HEK293T (cell line): Measurements from ENCODE around the gene HEXIM2.

Source experiments
- CTCF ChIA-PET: fragments of 350-600 bp; formaldehyde crosslinking; extraction: SDS; loops from one replicate; lab custom pipeline; 2021; ENCODE audit warnings: antibody characterized with exemption, inconsistent platforms; lab: Yijun Ruan, JAX
- POLR2A ChIA-PET: fragments of 350-600 bp; formaldehyde crosslinking; extraction: SDS; loops from one replicate; lab custom pipeline; 2020; ENCODE audit warnings: antibody characterized with exemption, inconsistent platforms; lab: Yijun Ruan, JAX
- DNase-seq: peaks from one replicate; pipeline ENCODE4 v3.0.0; 2012; ENCODE audit warnings: mixed read lengths; ENCODE audit errors: extremely low spot score
- BHLHE40 ChIP-seq: fragments of 450-650 bp; IDR thresholded peaks from 2 replicates; pipeline ENCODE4 v1.6.1; 2016; ENCODE audit warnings: mild to moderate bottlenecking, moderate library complexity, borderline replicate concordance
- CTBP1 ChIP-seq: fragments of 450-650 bp; IDR thresholded peaks from 2 replicates; pipeline ENCODE4 v1.6.1; 2016; ENCODE audit warnings: borderline replicate concordance
- ELF4 ChIP-seq: fragments of 450-650 bp; IDR thresholded peaks from 2 replicates; pipeline ENCODE4 v1.6.1; 2017; ENCODE audit warnings: antibody characterized with exemption
- FOXA1 ChIP-seq: fragments of 450-650 bp; IDR thresholded peaks from 2 replicates; pipeline ENCODE4 v1.6.1; 2016; ENCODE audit warnings: mild to moderate bottlenecking
- FOXK2 ChIP-seq: fragments of 450-650 bp; IDR thresholded peaks from 2 replicates; pipeline ENCODE4 v1.6.1; 2016; ENCODE audit warnings: mild to moderate bottlenecking
- FOXM1 ChIP-seq: fragments of 450-650 bp; IDR thresholded peaks from 2 replicates; pipeline ENCODE4 v1.6.1; 2017; ENCODE audit warnings: mild to moderate bottlenecking, borderline replicate concordance
- HDGF ChIP-seq: fragments of 450-650 bp; IDR thresholded peaks from 2 replicates; pipeline ENCODE4 v1.6.1; 2017; ENCODE audit warnings: antibody characterized with exemption, borderline replicate concordance
- L3MBTL2 ChIP-seq: fragments of 450-650 bp; conservative IDR thresholded peaks from 2 replicates; pipeline ENCODE4 v1.6.1; 2016; ENCODE audit warnings: mild to moderate bottlenecking
- LEF1 ChIP-seq: fragments of 450-650 bp; IDR thresholded peaks from 2 replicates; pipeline ENCODE4 v1.6.1; 2017; ENCODE audit warnings: mild to moderate bottlenecking, borderline replicate concordance
- NFRKB ChIP-seq: fragments of 450-650 bp; IDR thresholded peaks from 2 replicates; pipeline ENCODE4 v1.6.1; 2016; ENCODE audit warnings: mild to moderate bottlenecking, moderate library complexity
- SP1 ChIP-seq: fragments of 450-650 bp; IDR thresholded peaks from 2 replicates; pipeline ENCODE4 v1.6.1; 2017
- SUZ12 ChIP-seq: fragments of 450-650 bp; IDR thresholded peaks from 2 replicates; pipeline ENCODE4 v1.6.1; 2016; ENCODE audit warnings: mild to moderate bottlenecking
- TARDBP ChIP-seq: fragments of 450-650 bp; IDR thresholded peaks from 2 replicates; pipeline ENCODE4 v1.6.1; 2016
- ZNF384 ChIP-seq: fragments of 450-650 bp; IDR thresholded peaks from 2 replicates; pipeline ENCODE4 v1.6.1; 2016
- TF ChIP-seq, protein P1 (sequence below): fragments of 450-650 bp; IDR thresholded peaks from 2 replicates; pipeline ENCODE4 v1.6.1; 2016

Gene HEXIM2

GRCh38 chr17:45161288-45162024 lies at the start of gene HEXIM2:
Gene HEXIM2 (plus strand): TSS chr17:45161875. CDS start chr17:45162794, 919 bp downstream.
- ChIA-PET CTCF (interaction anchor here (0.6 to 5.4 kb wide), 6 partner anchors 9 to 38 kb away, joined by 3 to 39 read pairs (median 9); partner anchors contain the start of genes ACBD4 and HEXIM1), POLR2A (interaction anchor here (0.6 to 7.3 kb wide), 27 partner anchors 10 to 221 kb away, joined by 3 to 345 read pairs (median 6); partner anchors contain the start of genes ACBD4, HEXIM1, MAP3K14 and NMT1)
- peak; percentile 95 for DNase-seq
- TF ChIP-seq L3MBTL2 = peak; percentile 5; the same call in 1 of the 2 replicates
- no peak for TF ChIP-seq BHLHE40
- 0 out of 2 replicates have a peak, but pooled peaks have one; percentile 94 for TF ChIP-seq HDGF
- TF ChIP-seq, protein P1, sequence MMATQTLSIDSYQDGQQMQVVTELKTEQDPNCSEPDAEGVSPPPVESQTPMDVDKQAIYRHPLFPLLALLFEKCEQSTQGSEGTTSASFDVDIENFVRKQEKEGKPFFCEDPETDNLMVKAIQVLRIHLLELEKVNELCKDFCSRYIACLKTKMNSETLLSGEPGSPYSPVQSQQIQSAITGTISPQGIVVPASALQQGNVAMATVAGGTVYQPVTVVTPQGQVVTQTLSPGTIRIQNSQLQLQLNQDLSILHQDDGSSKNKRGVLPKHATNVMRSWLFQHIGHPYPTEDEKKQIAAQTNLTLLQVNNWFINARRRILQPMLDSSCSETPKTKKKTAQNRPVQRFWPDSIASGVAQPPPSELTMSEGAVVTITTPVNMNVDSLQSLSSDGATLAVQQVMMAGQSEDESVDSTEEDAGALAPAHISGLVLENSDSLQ = peak; percentile 99
- TF ChIP-seq NFRKB = peak; percentile 100
- TF ChIP-seq TARDBP = no peak
- peak; percentile 36; the same call in 1 of the 2 replicates for TF ChIP-seq ELF4
- no peak for TF ChIP-seq FOXK2

GRCh38 chr17:45112559-45113423 lies 48.9 kb upstream of the HEXIM2 start:
- no peak for DNase-seq
- ChIA-PET CTCF (no interaction called here), POLR2A (interaction anchor here (1.0 kb wide), 1 partner anchor 52 kb away, joined by 4 read pairs; the partner anchor contains the start of gene NMT1)
- TF ChIP-seq, protein P1 = no peak
- TF ChIP-seq L3MBTL2 = no peak
- TF ChIP-seq TARDBP = no peak
- TF ChIP-seq LEF1 = no peak
- no peak for TF ChIP-seq NFRKB
- no peak for TF ChIP-seq ELF4
- TF ChIP-seq BHLHE40 = no peak
- TF ChIP-seq SUZ12 = no peak
- TF ChIP-seq ZNF384 = no peak
- no peak for TF ChIP-seq FOXM1
- TF ChIP-seq SP1 = no peak

GRCh38 chr17:45113424-45113754 lies 48.3 kb upstream of the HEXIM2 start:
- DNase-seq = no peak
- CTCF ChIA-PET = no interaction called here
- POLR2A ChIA-PET = no interaction called here
- no peak for TF ChIP-seq L3MBTL2
- TF ChIP-seq FOXM1 = no peak

DNA sequence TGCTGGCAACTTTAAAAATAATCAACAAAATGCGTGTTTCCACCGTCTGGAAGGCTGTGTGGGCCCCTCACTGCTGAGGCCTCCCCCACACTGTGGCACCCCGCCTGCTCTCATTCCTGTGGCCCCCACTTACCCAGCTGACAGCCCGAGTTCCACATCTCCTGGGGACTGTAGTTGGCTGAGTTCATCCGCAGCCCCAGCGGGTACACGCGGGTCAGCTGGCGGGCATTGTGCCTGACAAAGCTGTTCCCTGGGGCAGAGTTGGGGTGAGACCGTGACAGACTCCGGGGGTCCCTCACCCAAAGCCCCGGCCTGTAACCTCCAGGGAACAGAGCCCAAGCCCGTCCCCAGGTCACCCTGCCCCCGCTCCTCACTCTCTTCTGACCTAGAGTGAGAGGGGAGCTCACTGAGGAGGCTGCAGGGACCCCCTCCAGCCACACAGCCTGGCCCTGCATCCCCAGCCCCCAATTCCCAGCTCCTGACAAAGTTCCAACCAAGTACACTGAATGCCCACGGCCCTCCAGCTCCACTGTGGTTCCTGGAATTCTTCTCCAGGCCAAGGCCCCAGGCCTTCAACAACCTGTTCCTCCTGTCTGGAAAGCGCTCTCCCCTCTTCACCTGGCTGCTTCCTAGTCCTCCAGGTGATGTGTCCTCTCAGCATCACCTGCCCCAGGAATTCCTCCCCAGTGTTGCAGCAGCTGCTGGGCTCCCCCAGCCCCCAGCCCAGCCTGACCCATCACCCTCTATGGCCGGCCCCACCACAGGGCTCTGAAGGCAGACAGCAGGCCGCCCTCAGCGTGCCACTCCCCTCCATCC lies 47.4 kb upstream of the HEXIM2 start:
- TF ChIP-seq LEF1 = no peak
- no peak for TF ChIP-seq FOXK2
- no peak for TF ChIP-seq SP1
- no peak for TF ChIP-seq NFRKB
- TF ChIP-seq L3MBTL2 = no peak
- TF ChIP-seq ELF4 = no peak
- TF ChIP-seq CTBP1 = no peak
- TF ChIP-seq, protein P1 = no peak
- no peak for TF ChIP-seq HDGF
- no peak for TF ChIP-seq FOXA1
- no peak for TF ChIP-seq SUZ12
- POLR2A ChIA-PET = interaction anchor here (1.2 kb wide), 1 partner anchor 92 kb away, joined by 3 read pairs; no protein-coding TSS in a partner anchor
- no peak for DNase-seq
- CTCF ChIA-PET = interaction anchor here (1.0 to 1.8 kb wide), 2 partner anchors 15 to 21 kb away, joined by 3 to 10 read pairs; partner anchors contain the start of gene ACBD4

- ChIA-PET POLR2A (interaction anchor here (1.2 kb wide), 1 partner anchor 93 kb away, joined by 3 read pairs; no protein-coding TSS in a partner anchor), CTCF (interaction anchor here (1.0 to 1.8 kb wide), 2 partner anchors 15 to 20 kb away, joined by 3 to 10 read pairs; partner anchors contain the start of gene ACBD4)
- TF ChIP-seq FOXA1 = no peak
- no peak for TF ChIP-seq LEF1
- no peak for DNase-seq
Measured at GRCh38 chr17:45115015-45115625, 46.6 kb upstream of the HEXIM2 start.
